ENCODE data around the gene GLG1.
"Not testable (repeated sequence)": the region's sequence is repeated elsewhere in the genome, so short reads cannot be mapped to it uniquely, and the experiment has no call there.

Gene GLG1

DNA sequence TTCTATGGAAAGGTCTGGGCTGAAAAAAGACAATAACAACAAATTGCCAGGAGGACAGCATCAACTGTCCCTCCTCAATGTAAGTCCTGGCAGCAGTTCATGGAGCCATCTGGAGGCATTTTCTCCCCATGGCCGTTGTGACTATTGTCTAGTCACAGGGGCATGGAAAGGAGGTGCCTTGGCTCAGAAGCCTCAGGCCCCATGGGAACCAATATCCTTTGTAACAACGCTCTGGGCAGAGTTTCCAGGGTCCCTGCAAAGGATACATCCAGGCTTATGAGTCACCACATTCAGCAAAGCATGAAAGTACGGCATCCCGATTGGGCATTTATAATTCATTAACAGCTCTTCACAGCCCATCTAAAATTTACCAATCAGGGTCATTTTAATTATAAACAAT, 85.2 kb downstream of the GLG1 start:
- peaks cover 4% of the 10 kb centered on the region; the same call in 1 of the 2 replicates for H3K79me2 ChIP-seq (ENCODE audit: insufficient read depth, low read depth)
- TF ChIP-seq, protein P1, sequence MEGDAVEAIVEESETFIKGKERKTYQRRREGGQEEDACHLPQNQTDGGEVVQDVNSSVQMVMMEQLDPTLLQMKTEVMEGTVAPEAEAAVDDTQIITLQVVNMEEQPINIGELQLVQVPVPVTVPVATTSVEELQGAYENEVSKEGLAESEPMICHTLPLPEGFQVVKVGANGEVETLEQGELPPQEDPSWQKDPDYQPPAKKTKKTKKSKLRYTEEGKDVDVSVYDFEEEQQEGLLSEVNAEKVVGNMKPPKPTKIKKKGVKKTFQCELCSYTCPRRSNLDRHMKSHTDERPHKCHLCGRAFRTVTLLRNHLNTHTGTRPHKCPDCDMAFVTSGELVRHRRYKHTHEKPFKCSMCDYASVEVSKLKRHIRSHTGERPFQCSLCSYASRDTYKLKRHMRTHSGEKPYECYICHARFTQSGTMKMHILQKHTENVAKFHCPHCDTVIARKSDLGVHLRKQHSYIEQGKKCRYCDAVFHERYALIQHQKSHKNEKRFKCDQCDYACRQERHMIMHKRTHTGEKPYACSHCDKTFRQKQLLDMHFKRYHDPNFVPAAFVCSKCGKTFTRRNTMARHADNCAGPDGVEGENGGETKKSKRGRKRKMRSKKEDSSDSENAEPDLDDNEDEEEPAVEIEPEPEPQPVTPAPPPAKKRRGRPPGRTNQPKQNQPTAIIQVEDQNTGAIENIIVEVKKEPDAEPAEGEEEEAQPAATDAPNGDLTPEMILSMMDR (conservative IDR thresholded peaks at IDR 0.05; ENCODE audit: low read depth, low read length), result no peak
- no peak overlapping the region for H3K9ac ChIP-seq
- no peaks in the 10 kb centered on the region for H3K36me3 ChIP-seq (ENCODE audit: insufficient read depth)
- no peak overlapping the region for H2AFZ ChIP-seq (ENCODE audit: low read depth)
- H3K27ac ChIP-seq, result no peak overlapping the region
- no peaks in the 10 kb centered on the region for H3K27me3 ChIP-seq (ENCODE audit: insufficient read depth, low read depth)
- H3K4me2 ChIP-seq, result no peak overlapping the region
- no peak overlapping the region for H3K4me3 ChIP-seq (IDR thresholded peaks at IDR 0.05; ENCODE audit: insufficient read depth, low read depth, low read length)
- H3K4me1 ChIP-seq (ENCODE audit: low read depth, poor library complexity, severe bottlenecking), result no peaks in the 10 kb centered on the region
- H4K20me1 ChIP-seq (ENCODE audit: insufficient read depth), result no peaks in the 10 kb centered on the region

DNA sequence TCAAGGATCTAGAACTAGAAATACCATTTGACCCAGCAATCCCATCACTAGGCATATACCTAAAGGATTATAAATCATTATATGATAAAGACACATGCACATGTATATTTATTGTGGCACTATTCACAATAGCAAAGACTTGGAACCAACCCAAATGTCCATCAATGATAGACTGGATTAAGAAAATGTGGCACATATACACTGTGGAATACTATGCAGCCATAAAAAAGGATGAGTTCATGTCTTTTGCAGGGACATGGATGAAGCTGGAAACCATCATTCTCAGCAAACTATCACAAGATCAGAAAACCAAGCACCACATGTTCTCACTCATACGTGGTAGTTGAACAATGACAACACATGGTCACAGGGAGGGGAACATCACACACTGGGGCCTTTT, 88.0 kb downstream of the GLG1 start:
- not testable (repeated sequence) for H4K20me1 ChIP-seq (ENCODE audit: insufficient read depth); H3K9ac ChIP-seq; H3K79me2 ChIP-seq (ENCODE audit: insufficient read depth, low read depth); H3K4me1 ChIP-seq (ENCODE audit: low read depth, poor library complexity, severe bottlenecking); H3K4me2 ChIP-seq; H3K27me3 ChIP-seq (ENCODE audit: insufficient read depth, low read depth); H2AFZ ChIP-seq (ENCODE audit: low read depth); H3K27ac ChIP-seq; H3K36me3 ChIP-seq (ENCODE audit: insufficient read depth); H3K4me3 ChIP-seq (IDR thresholded peaks at IDR 0.05; ENCODE audit: insufficient read depth, low read depth, low read length)

DNA sequence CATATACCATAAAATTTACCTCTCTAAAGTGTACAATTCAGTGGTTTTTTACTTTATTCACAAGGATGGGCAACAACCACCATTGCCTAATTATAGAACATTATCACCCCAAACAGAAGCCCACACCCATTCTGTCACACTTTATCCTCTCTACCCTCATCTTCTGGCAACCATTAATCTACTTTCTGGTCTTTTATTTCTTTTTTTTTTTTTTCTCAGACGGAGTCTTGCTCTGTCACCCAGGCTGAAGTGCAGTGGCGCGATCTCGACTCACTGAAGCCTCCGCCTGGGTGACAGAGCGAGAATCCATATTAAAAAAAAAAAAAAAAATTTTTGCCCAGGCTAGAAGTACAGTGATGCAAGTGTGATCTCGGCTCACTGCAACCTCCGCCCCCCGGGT, 95.0 kb downstream of the GLG1 start:
- H3K27ac ChIP-seq, result no peak overlapping the region
- H3K27me3 ChIP-seq (ENCODE audit: insufficient read depth, low read depth), result no peaks in the 10 kb centered on the region
- no peaks in the 10 kb centered on the region for H4K20me1 ChIP-seq (ENCODE audit: insufficient read depth)
- TF ChIP-seq, protein P1 (conservative IDR thresholded peaks at IDR 0.05; ENCODE audit: low read depth, low read length), result no peak
- no peak overlapping the region for H3K4me3 ChIP-seq (IDR thresholded peaks at IDR 0.05; ENCODE audit: insufficient read depth, low read depth, low read length)
- H3K4me1 ChIP-seq (ENCODE audit: low read depth, poor library complexity, severe bottlenecking), result peaks cover 41% of the 10 kb centered on the region
- peaks cover 16% of the 10 kb centered on the region; the same call in 1 of the 2 replicates for H3K79me2 ChIP-seq (ENCODE audit: insufficient read depth, low read depth)
- H2AFZ ChIP-seq (ENCODE audit: low read depth), result no peak overlapping the region
- no peaks in the 10 kb centered on the region for H3K36me3 ChIP-seq (ENCODE audit: insufficient read depth)
- H3K9ac ChIP-seq, result no peak overlapping the region
- H3K4me2 ChIP-seq, result no peak overlapping the region

DNA sequence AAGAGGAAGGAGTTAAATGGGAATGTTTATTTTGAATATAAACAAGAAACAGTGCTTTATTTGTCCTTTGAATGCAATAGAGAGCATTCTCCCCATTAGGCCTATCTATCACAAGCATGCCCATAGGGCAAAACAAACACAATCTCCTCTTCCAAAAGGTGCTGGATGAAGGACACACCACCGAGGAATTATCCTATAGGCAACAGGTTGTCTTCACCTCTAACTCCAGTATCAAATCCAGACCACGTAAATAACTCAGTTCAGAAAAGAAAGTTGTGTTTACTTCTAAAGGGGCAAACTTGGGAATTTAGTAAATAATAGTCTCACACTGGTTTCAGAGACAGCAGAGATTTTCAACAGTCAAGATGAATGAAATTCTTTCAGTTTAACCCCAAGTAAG, 101.9 kb downstream of the GLG1 start:
- Histone ChIP-seq H3K4me2 (no peak overlapping the region), H3K27ac (no peak overlapping the region), H3K36me3 (ENCODE audit: insufficient read depth) (no peaks in the 10 kb centered on the region)

DNA sequence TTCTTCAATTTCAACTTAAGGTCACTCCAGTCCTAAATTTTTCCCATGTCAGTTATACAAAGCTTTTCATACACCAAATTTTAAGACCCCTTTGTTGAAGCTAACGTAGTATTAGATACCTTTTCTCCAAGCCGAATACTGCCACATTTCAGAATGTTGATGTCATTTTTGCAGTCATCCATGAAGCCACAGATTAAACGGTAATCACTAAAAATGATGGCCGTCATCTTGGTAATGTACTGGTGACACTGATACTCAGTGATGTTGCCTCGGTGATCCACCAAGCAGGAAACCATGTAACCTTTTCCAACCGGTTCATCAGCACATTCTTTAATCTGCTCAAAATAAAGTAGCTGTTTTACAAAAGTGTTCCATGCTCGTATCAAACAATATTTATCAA, 103.5 kb downstream of the GLG1 start:
- Histone ChIP-seq H3K4me2 (no peak overlapping the region), H3K27ac (no peak overlapping the region), H3K27me3 (ENCODE audit: insufficient read depth, low read depth) (no peaks in the 10 kb centered on the region), H3K79me2 (ENCODE audit: insufficient read depth, low read depth) (no peaks in the 10 kb centered on the region), H4K20me1 (ENCODE audit: insufficient read depth) (0 out of 2 replicates have a peak, but pooled peaks cover 3% of the 10 kb centered on the region), H2AFZ (ENCODE audit: low read depth) (no peak overlapping the region), H3K36me3 (ENCODE audit: insufficient read depth) (no peaks in the 10 kb centered on the region), H3K9ac (no peak overlapping the region), H3K4me3 (IDR thresholded peaks at IDR 0.05; ENCODE audit: insufficient read depth, low read depth, low read length) (no peak overlapping the region), H3K4me1 (ENCODE audit: low read depth, poor library complexity, severe bottlenecking) (peaks cover 58% of the 10 kb centered on the region)
- TF ChIP-seq, protein P1 (conservative IDR thresholded peaks at IDR 0.05; ENCODE audit: low read depth, low read length), result no peak

More for the DNA sequence above, 101.9 kb downstream of the GLG1 start:
- TF ChIP-seq, protein P1 (conservative IDR thresholded peaks at IDR 0.05; ENCODE audit: low read depth, low read length), result no peak
- no peak overlapping the region for H3K9ac ChIP-seq
- H3K79me2 ChIP-seq (ENCODE audit: insufficient read depth, low read depth), result 0 out of 2 replicates have a peak, but pooled peaks cover 11% of the 10 kb centered on the region
- no peaks in the 10 kb centered on the region for H3K27me3 ChIP-seq (ENCODE audit: insufficient read depth, low read depth)
- peaks cover 66% of the 10 kb centered on the region for H3K4me1 ChIP-seq (ENCODE audit: low read depth, poor library complexity, severe bottlenecking)
- H3K4me3 ChIP-seq (IDR thresholded peaks at IDR 0.05; ENCODE audit: insufficient read depth, low read depth, low read length), result no peak overlapping the region
- 0 out of 2 replicates have a peak, but pooled peaks cover 3% of the 10 kb centered on the region for H4K20me1 ChIP-seq (ENCODE audit: insufficient read depth)
- H2AFZ ChIP-seq (ENCODE audit: low read depth), result no peak overlapping the region
